HG02870 (cell line): ENCODE measurements around the gene CHST6.
"Not testable (repeated sequence)": the region's sequence is repeated elsewhere in the genome, so short reads cannot be mapped to it uniquely, and the experiment has no call there.

Experiments used
- ATAC-seq: cut with Tn5 transposase; IDR thresholded peaks from one replicate; pipeline ENCODE4 v1.9.1; 2021; ENCODE audit warnings: mild to moderate bottlenecking, moderate library complexity; ENCODE audit not compliant: unreplicated experiment

The CHST6 gene

GRCh38 chr16:75477680-75478473, 17.4 kb downstream of the CHST6 start:
- ATAC-seq: no peak

DNA sequence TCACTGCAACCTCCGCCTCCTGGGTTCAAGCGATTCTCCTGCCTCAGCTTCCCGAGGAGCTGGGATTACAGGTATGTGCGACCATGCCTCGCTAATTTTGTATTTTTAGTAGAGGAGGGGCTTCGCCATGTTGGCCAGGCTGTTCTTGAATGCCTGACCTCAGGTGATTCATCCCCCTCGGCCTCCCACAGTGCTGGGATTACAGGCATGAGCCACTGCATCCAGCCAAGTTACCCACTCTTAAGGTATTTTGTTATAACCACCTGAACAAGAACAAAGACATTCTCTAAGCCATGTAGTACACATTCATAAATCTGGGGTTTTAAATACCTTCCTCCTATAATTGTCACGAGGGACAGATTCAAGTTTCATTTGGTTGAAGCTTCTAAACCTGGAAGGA, 18.4 kb downstream of the CHST6 start:
- no peak for ATAC-seq

DNA sequence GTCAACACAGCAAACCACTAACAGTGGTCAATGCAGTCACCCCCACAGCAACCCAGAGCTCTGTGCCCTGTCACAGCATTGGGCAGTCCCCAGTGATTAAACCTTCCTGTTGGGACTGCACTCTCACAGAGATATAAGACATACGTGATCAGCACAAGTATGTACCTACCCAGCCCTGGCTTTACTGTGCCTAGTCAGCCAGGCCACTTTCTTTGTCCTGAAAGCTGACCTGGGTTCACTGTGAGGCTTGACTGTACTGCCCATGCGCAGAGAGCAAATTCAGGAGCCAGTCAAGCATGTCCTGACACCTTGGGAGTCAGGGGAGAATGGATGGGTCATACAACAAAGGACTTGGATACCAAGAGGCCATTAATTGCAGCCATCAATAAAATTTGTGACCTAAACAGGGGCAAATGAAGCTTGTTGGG, 19.8 kb downstream of the CHST6 start:
- ATAC-seq: no peak

GRCh38 chr16:75472908-75473877, 22.0 kb downstream of the CHST6 start:
- no peak for ATAC-seq

- ATAC-seq: peak; percentile 80
Measured at GRCh38 chr16:75471723-75472633, 23.3 kb downstream of the CHST6 start.

- ATAC-seq: no peak
Measured at GRCh38 chr16:75466760-75467159, 28.5 kb downstream of the CHST6 start.

DNA sequence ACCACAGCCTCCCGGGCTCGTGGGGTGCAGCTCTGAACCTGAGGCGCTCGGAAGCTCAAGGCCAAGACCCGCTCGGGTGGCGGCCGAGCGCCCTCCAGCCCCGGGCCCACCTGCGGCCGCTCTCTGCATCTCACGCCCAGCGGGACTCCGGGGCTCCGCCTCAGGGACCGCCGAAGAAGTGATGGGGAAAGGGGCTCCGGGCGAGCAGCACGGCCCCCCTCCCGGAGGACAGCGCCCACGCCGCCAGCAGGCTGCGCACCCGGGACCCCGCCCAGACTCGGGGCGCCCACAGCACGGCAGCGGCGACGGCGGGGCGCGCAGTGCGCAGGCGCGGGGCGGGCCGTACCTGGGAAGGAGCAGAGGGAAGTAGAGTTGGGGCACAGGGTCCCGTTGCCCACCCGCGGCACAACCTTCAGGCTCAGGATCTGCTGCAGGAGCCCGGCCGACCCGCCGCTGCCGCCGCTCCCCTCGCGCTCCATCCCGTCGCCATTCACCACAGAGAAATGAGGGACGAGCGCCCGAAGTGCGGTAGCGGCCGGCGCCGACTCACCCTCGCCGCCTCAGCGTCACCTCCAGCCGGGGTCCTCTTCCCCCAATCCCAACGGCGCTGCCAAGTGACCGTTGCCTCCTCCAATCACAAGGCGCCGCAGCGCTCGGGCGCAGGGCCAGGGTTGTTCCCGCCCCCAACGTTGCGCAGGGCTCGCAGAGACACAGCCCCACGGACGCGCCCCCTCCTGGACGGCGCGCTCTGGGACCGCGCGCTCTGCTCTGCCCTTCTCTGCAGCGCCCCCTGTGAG, 30.9 kb downstream of the CHST6 start, which contains the start of gene TMEM170A:
Gene TMEM170A, minus strand, starts transcription at position 568 of the 797 bp plus-strand sequence. Its CDS starts 89 bp downstream, at position 479.
- ATAC-seq: peak; percentile 87

- ATAC-seq: peak; percentile 13
Measured at GRCh38 chr16:75463389-75464121, 31.7 kb downstream of the CHST6 start.

- ATAC-seq: no peak
Measured at GRCh38 chr16:75462806-75463205, 32.4 kb downstream of the CHST6 start.

- no peak for ATAC-seq
Measured at GRCh38 chr16:75461575-75461974, 33.7 kb downstream of the CHST6 start.

GRCh38 chr16:75460446-75460845, 34.8 kb downstream of the CHST6 start:
- no peak for ATAC-seq

GRCh38 chr16:75459691-75460090, 35.5 kb downstream of the CHST6 start:
- ATAC-seq: no peak

- no peak for ATAC-seq
Measured at GRCh38 chr16:75458439-75458838, 36.8 kb downstream of the CHST6 start.

- ATAC-seq: no peak
Measured at GRCh38 chr16:75458029-75458428, 37.2 kb downstream of the CHST6 start.

GRCh38 chr16:75457485-75458021, 37.7 kb downstream of the CHST6 start:
- no peak for ATAC-seq

GRCh38 chr16:75456971-75457370, 38.3 kb downstream of the CHST6 start:
- no peak for ATAC-seq

DNA sequence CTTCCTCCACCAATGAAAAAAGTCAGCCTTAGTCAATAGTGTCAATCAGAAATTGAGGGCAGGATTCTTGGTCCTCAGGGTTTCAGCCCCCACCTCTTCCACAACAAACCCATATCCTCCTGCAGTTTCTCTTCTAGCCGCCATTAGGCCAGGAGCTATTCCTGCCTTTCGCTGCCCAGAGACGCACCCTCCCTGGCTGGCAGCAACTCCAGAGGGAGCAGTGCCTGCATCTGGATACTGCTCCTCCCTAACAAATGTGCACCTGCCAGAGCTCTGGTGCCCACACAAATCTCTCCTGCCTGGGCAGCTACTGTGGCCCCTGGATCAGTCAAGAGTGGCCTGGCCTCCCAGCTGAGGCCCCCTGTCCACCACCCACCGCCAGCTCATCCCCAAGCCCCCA, 38.8 kb downstream of the CHST6 start:
- not testable (repeated sequence) for ATAC-seq

- ATAC-seq: no peak
Measured at GRCh38 chr16:75455677-75456076, 39.6 kb downstream of the CHST6 start.
